RPMI7951 (cell line): ENCODE data around the gene CCNL1. TPM values are rescaled to one million over a fixed set of nuclear protein-coding genes. Genes with fewer than 3 reads are reported as not detected.
"Not testable (repeated sequence)": the region's sequence is repeated elsewhere in the genome, so short reads cannot be mapped to it uniquely, and the experiment has no call there.

ENCODE experiments used
- DNase-seq: peaks from one replicate; pipeline ENCODE4 v3.0.0-alpha.2; 2012; ENCODE audit warnings: low read depth
- total RNA-seq: library from RNA; depleted of rRNA; stranded (reverse); fragments of >200 nt; shearing (Covaris generic); gene quantifications from 2 replicates; pipeline ENCODE4 v1.2.3, GENCODE V29; 2014

CCNL1 gene
- total RNA-seq, 1 experiment from 2014 or later, result 91.2 TPM

GRCh38 chr3:157172746-157173145 is 12.8 kb upstream of the CCNL1 start:
- DNase-seq, result no peak

DNA sequence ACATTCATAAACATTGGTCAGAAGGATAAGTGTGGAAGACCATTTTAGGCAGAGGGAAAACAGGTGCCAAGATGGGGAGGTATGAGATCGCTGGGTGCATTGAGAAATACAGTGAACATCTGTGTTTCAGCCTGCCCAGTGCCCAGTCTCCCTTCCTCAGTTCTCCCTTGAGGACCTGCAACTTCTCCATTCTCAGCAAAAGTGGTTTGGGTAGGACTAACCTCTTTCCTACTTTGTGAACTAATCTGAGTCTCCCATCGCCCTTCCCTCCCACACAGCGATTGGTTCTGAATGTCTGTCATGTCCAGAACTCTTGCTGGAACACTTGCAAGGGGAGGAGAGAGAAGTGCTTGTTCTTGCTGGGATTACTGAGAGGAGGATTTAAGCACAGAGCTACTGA is 10.9 kb upstream of the CCNL1 start:
- no peak for DNase-seq

- no peak for DNase-seq
These were observed 7.6 kb upstream of the CCNL1 start for GRCh38 chr3:157167371-157168042.

DNA sequence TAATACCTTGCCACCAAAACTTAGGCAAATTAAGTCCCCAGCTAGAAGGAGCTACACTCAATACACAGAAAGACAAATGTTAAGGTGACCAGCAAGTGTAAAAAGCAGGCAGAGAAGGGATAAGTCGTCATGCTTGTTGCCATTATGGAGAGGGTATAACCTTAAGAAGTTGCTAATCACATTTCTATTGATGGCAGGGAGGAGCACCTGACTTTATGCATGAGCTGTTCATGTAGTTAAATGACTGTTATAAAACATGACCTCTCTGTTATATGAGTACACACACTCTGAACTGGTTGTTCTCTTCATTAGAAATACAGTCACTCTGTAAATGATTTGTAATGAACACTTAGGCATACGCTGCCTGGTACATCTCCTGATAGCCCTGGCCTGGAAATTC is 6.6 kb upstream of the CCNL1 start:
- no peak for DNase-seq

DNA sequence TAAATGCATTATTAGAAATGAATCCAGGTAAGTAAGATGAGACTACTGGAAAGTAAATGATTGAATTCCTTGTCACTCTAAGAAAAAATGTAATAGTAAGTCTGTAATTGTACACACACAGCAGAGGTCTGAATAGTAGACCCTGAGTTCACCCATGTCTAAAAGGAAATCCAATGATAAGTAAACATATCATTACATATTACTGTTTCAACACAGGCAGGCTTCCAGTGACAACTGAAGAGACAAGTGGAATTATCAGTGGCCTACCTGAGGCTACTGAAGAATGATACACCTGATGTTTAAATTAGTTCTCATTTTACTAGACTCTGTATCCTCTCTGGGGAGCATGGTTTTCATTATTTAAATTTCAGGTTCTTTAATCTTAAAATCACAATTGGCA is 6.2 kb upstream of the CCNL1 start:
- DNase-seq, result no peak

DNA sequence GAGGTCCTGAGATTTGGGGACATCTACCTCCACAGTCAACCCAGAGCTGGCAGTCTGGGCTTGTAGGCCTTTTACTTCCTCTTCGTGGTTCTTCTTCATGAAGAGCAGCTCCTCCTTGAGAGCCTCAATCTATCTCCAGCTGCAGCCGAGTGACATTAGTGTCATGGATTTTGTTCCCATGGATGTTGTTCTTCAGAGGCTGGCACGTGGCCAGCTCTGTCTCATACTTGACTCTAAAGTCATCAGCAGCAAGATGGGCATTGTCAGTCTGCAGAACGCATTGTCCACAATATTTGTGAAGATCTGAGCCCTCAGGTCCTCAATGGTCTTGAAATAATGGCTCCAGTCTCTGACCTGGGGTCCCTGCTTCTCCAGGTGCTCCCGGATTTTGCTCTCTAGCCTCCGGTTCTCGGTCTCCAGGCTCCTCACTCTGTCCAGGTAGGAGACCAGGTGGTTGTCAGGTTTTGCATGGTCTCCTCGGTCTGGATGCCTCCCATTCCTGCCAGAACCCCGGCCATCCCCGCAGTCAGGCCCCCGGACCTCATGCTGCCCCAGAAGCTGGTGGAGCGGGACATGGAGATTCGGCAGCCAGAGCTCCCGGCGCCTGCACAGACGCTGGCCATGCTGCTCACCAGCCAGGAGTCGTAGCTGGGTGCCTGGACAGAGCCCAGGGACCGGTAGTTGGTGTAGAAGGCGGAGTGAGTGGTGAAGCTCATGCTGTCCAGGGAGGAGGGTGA is 3.4 kb upstream of the CCNL1 start:
- DNase-seq, result no peak

- not testable (repeated sequence) for DNase-seq
These were observed 2.7 kb upstream of the CCNL1 start for GRCh38 chr3:157162620-157163019.

- DNase-seq, result peak; percentile 95
These were observed 894 bp upstream of the CCNL1 start for GRCh38 chr3:157160658-157161424.

- DNase-seq, result peak; percentile 42
These were observed 748 bp downstream of the CCNL1 start for GRCh38 chr3:157159037-157159761.

GRCh38 chr3:157157836-157158235 is 2.1 kb downstream of the CCNL1 start:
- DNase-seq, result no peak

DNA sequence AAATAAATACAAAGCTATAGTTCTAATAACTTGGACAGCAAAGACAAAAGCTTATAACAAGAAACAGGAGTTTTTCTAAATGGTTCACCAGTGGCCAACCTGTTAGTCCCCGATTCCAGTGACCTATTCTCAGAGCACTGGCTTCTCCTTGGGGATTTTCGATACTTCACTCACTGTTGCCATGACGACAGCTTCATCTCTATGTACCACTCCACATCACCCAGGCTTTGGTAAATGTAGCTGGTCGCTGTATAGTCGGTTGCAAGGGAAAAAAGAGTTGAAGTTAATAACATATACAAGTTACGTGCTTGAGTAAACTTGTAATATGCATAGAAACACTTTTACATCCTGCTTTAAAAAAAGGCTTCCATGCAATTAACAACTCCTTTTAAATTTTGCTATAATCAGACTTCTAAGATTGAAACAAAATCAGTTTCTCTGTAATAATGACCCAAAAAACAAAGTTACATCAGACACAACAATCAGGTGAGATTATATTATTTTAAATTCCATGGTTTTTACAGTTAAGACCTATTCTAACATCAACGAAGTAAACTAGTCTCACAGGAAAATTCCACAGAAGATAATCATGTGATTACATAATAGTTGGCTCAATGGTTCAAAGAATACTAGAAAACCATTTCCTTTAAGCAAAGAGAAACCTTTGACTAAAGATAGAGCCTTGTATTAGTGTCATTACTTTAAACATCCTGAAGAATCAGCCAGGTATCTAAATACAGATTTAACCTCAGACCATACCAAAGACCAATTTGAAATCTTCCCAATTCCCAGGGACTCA is 2.9 kb downstream of the CCNL1 start:
- DNase-seq, result peak; percentile 38

DNA sequence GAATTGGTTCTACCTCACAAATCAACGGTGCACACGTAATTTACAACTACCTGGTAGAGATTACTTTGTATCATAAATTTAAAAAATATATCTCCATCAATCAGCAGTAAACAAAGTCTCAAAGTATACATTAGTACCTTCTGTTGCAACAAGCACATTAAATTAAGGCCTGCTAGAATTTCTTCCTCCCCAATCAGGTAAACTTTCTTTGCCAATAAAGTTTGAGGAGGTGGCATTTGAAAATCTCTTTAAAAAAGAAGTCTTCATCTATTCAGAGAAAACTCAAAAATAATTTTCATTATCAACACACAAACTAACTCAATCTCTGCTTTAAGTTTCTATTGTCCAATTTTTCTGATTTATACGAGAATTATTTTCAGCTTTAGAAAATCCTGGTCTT is 4.4 kb downstream of the CCNL1 start:
- no peak for DNase-seq

GRCh38 chr3:157154563-157155330 is 5.2 kb downstream of the CCNL1 start:
- no peak for DNase-seq

DNA sequence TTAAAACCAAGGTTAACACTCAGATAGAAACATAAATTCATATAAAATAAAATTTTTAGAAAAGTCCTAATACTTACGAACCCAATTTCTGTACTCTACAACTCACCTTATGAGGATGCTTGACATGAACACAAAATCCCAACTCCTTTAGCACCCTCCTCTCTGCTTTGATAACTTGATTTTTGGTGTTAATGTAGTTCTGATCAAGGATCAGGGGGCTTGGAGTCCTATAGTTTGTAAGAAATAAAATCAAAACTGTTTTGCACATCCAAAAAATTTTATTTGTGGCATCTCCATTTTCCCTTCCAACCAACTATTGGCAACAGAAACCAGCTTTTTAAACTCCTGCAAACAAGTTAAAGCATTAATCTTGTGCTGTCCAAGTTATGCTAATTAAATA is 7.0 kb downstream of the CCNL1 start:
- DNase-seq, result no peak

GRCh38 chr3:157152438-157152837 is 7.5 kb downstream of the CCNL1 start:
- DNase-seq, result no peak

DNA sequence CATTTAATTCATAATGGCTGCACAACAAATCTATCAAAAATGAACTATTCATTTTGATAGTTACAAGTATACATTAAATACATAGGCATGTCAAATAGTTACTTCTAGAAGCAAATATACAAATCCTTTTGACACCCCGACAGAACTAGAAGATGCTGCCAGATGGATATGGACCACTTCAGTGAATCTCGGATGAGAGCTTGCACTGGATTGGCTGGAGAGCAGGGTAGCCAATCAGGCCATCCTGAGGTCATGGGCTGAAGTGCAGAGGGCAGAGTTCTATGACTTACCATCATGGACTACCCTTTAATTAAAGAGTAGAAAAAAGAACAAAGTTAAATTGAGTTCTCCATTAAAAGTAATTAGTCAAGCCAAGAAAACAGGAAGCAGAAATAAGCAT is 8.3 kb downstream of the CCNL1 start:
- no peak for DNase-seq

- DNase-seq, result no peak
These were observed 8.8 kb downstream of the CCNL1 start for GRCh38 chr3:157151151-157151550.

- no peak for DNase-seq
These were observed 10.7 kb downstream of the CCNL1 start for GRCh38 chr3:157149136-157149696.

GRCh38 chr3:157148196-157148889 is 11.6 kb downstream of the CCNL1 start:
- DNase-seq, result no peak
